GM11168 (cell line): ENCODE results near the gene GSTM3.
"Not testable (repeated sequence)": the region's sequence is repeated elsewhere in the genome, so short reads cannot be mapped to it uniquely, and the experiment has no call there.

ENCODE experiments used
- in situ Hi-C: fragments of 300-500 bp; cut with MboI; formaldehyde crosslinking; loops from one replicate; pipeline ENCODE4 v1.12.0; 2022; ENCODE audit warnings: low sequenced_read_pairs; ENCODE audit not compliant: unreplicated experiment

The GSTM3 gene

GRCh38 chr1:109712321-109712864 is 28.4 kb downstream of the GSTM3 start:
- in situ Hi-C loops: loop anchor here (10.0 kb wide), 1 partner anchor 48 kb away; the partner anchor contains the start of gene GSTM2

GRCh38 chr1:109711593-109712320 is 29.1 kb downstream of the GSTM3 start, which contains the start of gene GSTM5:
Gene GSTM5, plus strand, starts transcription at chr1:109712251. Its CDS starts 62 bp downstream, at chr1:109712313.
- in situ Hi-C loops: loop anchor here (10.0 kb wide), 1 partner anchor 47 kb away; the partner anchor contains the start of gene GSTM2

GRCh38 chr1:109709822-109710221 is 31.0 kb downstream of the GSTM3 start:
- in situ Hi-C loops: loop anchor here (10.0 kb wide), 1 partner anchor 45 kb away; the partner anchor contains the start of gene GSTM2

- in situ Hi-C loops: not testable (repeated sequence)
These were observed 31.9 kb downstream of the GSTM3 start for GRCh38 chr1:109708949-109709348.

- in situ Hi-C loops: no loop called here
These were observed 35.4 kb downstream of the GSTM3 start for GRCh38 chr1:109705411-109705810.

GRCh38 chr1:109704173-109704572 is 36.7 kb downstream of the GSTM3 start:
- in situ Hi-C loops: no loop called here

- in situ Hi-C loops: not testable (repeated sequence)
These were observed 37.9 kb downstream of the GSTM3 start for GRCh38 chr1:109702940-109703339.

- in situ Hi-C loops: not testable (repeated sequence)
These were observed 43.0 kb downstream of the GSTM3 start for GRCh38 chr1:109697861-109698260.

GRCh38 chr1:109697066-109697465 is 43.8 kb downstream of the GSTM3 start:
- in situ Hi-C loops: no loop called here

- in situ Hi-C loops: not testable (repeated sequence)
These were observed 45.7 kb downstream of the GSTM3 start for GRCh38 chr1:109695138-109695537.

GRCh38 chr1:109694400-109694799 is 46.4 kb downstream of the GSTM3 start:
- in situ Hi-C loops: not testable (repeated sequence)

GRCh38 chr1:109691759-109692158 is 49.1 kb downstream of the GSTM3 start:
- in situ Hi-C loops: no loop called here

GRCh38 chr1:109689844-109690405 is 50.9 kb downstream of the GSTM3 start:
- in situ Hi-C loops: no loop called here

GRCh38 chr1:109687641-109688499 is 53.0 kb downstream of the GSTM3 start, which contains the start of gene GSTM1:
Gene GSTM1, plus strand, starts transcription at chr1:109687817. Its CDS starts 57 bp downstream, at chr1:109687874.
- in situ Hi-C loops: no loop called here

- in situ Hi-C loops: not testable (repeated sequence)
These were observed 53.7 kb downstream of the GSTM3 start for GRCh38 chr1:109687109-109687508.

GRCh38 chr1:109685890-109686289 is 54.9 kb downstream of the GSTM3 start:
- in situ Hi-C loops: not testable (repeated sequence)

GRCh38 chr1:109685399-109685798 is 55.4 kb downstream of the GSTM3 start:
- in situ Hi-C loops: not testable (repeated sequence)

- in situ Hi-C loops: not testable (repeated sequence)
These were observed 56.1 kb downstream of the GSTM3 start for GRCh38 chr1:109684777-109685176.
